Lower leg skin (tissue), 4 donors: ENCODE measurements around the gene KLHL17. TPM values are rescaled to one million over a fixed set of nuclear protein-coding genes. Genes with fewer than 3 reads are reported as not detected.

Experiments used
- DNase-seq, 2 donors: peaks; one replicate each; pipeline ENCODE4 v3.0.0-alpha.2; 2019; ENCODE audit warnings: low spot score in 2 of 2
- H3K4me3 ChIP-seq: fragments of 200-600 bp; sonication (generic); 2 replicates; pipeline ENCODE4 v1.5.1; 2017; ENCODE audit warnings: mild to moderate bottlenecking, low read depth; ENCODE audit not compliant: poor library complexity, severe bottlenecking
- POLR2A ChIP-seq, 2 donors: fragments of 450-650 bp; IDR thresholded peaks; one replicate each; pipeline ENCODE4 v1.6.1; 2016 to 2017; ENCODE audit warnings: antibody characterized with exemption in 2 of 2, mild to moderate bottlenecking in 1 of 2, moderate library complexity in 1 of 2
- whole genome bisulfite sequencing, 2 donors: methylation state at CpG; one replicate each; pipeline ENCODE4 v1.1.5; 2018; 5-methylcytosine and 5-hydroxymethylcytosine counted together
- intact Hi-C: fragments of 100-400 bp; cut with DNase I; formaldehyde crosslinking; loops from one replicate; pipeline ENCODE4 v1.15.0; 2023; ENCODE audit warnings: low total_unique reads
- total RNA-seq, 4 donors: library from RNA; depleted of rRNA; stranded (reverse); fragments of >200 nt; gene quantifications; one replicate each; pipeline ENCODE4 v1.1.0, GENCODE V29; 2016
- TF ChIP-seq, protein P1 (sequence below), 3 donors: fragments of 450-650 bp; IDR thresholded peaks; one replicate each; pipeline ENCODE4 v1.5.1; 2016; ENCODE audit warnings: antibody characterized with exemption in 3 of 3, mild to moderate bottlenecking in 3 of 3, moderate library complexity in 2 of 3

The KLHL17 gene
- total RNA-seq, 4 donors from 2014 or later = 9.7 to 30.9 (median 16.3) TPM

GRCh38 chr1:918353-918752, 42.0 kb upstream of the KLHL17 start:
- intact Hi-C loops = no loop called here
- TF ChIP-seq POLR2A (IDR thresholded peaks at IDR 0.05) = no peak
- TF ChIP-seq, protein P1, sequence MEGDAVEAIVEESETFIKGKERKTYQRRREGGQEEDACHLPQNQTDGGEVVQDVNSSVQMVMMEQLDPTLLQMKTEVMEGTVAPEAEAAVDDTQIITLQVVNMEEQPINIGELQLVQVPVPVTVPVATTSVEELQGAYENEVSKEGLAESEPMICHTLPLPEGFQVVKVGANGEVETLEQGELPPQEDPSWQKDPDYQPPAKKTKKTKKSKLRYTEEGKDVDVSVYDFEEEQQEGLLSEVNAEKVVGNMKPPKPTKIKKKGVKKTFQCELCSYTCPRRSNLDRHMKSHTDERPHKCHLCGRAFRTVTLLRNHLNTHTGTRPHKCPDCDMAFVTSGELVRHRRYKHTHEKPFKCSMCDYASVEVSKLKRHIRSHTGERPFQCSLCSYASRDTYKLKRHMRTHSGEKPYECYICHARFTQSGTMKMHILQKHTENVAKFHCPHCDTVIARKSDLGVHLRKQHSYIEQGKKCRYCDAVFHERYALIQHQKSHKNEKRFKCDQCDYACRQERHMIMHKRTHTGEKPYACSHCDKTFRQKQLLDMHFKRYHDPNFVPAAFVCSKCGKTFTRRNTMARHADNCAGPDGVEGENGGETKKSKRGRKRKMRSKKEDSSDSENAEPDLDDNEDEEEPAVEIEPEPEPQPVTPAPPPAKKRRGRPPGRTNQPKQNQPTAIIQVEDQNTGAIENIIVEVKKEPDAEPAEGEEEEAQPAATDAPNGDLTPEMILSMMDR (IDR thresholded peaks at IDR 0.05) = no peak
- H3K4me3 ChIP-seq = no peak overlapping the region
- 63 to 76% methylated on average over 11 to 15 of the region's 15 CpGs for WGBS, 2 donors
- no peak for DNase-seq

GRCh38 chr1:918843-919242, 41.5 kb upstream of the KLHL17 start:
- no peak for TF ChIP-seq POLR2A (IDR thresholded peaks at IDR 0.05)
- TF ChIP-seq, protein P1 (IDR thresholded peaks at IDR 0.05) = no peak
- H3K4me3 ChIP-seq = no peak overlapping the region
- 50 to 64% methylated on average over 6 of the region's 6 CpGs for WGBS, 2 donors
- intact Hi-C loops = no loop called here
- DNase-seq = no peak

DNA sequence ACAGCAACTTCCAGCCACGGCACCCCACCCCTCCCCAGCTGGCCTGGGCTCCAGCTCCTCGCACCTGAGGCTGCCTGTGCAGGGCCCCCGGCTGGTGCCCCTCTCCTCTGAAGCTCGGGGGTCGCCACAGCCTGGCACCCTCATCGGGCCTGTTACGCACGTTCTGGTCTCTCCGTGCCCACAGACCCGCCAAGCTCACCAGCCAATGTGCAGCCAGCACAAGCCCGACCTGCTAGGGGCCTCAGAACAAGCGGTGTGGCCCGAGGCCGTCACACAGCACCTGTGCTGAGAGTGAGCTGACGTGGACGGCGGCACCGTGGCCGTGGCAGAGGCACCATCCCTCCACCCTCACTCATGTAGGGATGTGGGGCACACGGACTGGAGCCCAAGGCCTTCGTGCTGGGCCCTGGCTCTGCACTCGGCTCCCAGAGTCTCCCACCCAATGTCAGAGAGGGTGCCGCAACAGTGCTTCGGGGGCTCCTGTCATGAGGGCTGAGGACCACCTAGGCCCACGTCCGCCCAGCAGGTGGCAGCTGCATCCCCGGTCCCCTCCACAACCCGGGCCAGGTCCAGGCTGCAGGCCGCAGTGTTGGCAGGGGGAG, 41.0 kb upstream of the KLHL17 start:
- intact Hi-C loops = no loop called here
- no peak for DNase-seq
- whole genome bisulfite sequencing, 2 donors = 54 to 57% methylated on average over 16 to 29 of the region's 29 CpGs
- H3K4me3 ChIP-seq = no peak overlapping the region
- TF ChIP-seq POLR2A (IDR thresholded peaks at IDR 0.05) = no peak
- TF ChIP-seq, protein P1 (IDR thresholded peaks at IDR 0.05) = no peak

DNA sequence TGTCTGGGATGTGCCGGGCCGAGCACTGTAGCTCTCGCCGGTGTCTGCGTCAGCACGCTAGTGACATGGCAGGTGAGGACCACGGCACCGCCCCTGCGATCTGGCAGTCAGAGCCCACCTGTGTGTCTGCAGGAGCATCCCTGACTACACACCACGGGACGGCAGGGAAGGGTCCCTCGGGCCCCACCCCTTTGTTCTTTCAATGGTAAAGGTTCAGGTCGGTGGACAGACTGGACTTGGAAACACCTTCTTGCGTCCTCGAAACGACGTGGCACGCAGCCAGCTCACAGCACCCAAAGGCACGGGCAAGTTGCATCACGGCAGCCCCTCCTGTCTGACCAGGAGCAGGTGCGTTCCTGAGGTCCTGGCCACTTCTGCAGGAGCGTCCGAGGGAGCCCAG, 40.4 kb upstream of the KLHL17 start:
- no peak for DNase-seq
- TF ChIP-seq POLR2A (IDR thresholded peaks at IDR 0.05) = no peak
- TF ChIP-seq, protein P1 (IDR thresholded peaks at IDR 0.05) = no peak
- intact Hi-C loops = no loop called here
- H3K4me3 ChIP-seq = no peak overlapping the region
- 29 to 32% methylated on average over 17 to 23 of the region's 23 CpGs for WGBS, 2 donors

- WGBS, 2 donors = 0 to 8% methylated on average over 7 to 9 of the region's 13 CpGs
- intact Hi-C loops = no loop called here
- no peak for TF ChIP-seq POLR2A (IDR thresholded peaks at IDR 0.05)
- TF ChIP-seq, protein P1 (IDR thresholded peaks at IDR 0.05) = no peak
- no peak overlapping the region for H3K4me3 ChIP-seq
- no peak for DNase-seq
These were observed 39.9 kb upstream of the KLHL17 start for GRCh38 chr1:920521-920920.
